Measurements from ENCODE around the gene SGPL1.
"Not testable (repeated sequence)": the region's sequence is repeated elsewhere in the genome, so short reads cannot be mapped to it uniquely, and the experiment has no call there.

The SGPL1 gene

DNA sequence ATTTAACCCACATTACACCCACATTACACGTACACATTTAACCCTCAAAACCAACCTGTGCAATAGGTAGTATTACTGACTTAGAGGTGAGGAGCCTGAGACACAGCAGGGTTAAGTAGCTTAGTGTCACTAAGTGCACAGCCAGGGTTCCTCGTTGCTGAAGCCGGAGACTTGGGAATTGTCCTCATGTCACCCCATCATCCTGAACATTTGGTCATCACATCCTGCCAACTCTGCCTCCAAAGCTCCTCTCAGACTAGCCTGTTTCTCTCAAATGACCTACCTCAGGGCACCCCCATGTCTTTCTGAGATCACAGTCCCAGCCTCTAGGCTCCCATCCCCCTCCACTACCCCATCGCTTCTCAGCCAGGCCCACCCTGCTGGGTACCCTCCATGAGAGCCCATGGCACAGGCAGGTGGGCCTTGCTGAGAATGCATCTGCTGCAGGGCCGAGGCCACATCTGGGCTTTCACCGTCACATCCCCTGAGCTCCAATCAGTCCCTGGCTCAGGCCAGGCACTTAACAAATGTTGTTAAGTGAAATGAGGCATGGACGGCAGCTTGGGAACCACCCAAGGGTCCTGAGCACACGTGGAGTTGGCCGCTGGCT lies 93.7 kb downstream of the SGPL1 start:
- no peak for DNase-seq

DNA sequence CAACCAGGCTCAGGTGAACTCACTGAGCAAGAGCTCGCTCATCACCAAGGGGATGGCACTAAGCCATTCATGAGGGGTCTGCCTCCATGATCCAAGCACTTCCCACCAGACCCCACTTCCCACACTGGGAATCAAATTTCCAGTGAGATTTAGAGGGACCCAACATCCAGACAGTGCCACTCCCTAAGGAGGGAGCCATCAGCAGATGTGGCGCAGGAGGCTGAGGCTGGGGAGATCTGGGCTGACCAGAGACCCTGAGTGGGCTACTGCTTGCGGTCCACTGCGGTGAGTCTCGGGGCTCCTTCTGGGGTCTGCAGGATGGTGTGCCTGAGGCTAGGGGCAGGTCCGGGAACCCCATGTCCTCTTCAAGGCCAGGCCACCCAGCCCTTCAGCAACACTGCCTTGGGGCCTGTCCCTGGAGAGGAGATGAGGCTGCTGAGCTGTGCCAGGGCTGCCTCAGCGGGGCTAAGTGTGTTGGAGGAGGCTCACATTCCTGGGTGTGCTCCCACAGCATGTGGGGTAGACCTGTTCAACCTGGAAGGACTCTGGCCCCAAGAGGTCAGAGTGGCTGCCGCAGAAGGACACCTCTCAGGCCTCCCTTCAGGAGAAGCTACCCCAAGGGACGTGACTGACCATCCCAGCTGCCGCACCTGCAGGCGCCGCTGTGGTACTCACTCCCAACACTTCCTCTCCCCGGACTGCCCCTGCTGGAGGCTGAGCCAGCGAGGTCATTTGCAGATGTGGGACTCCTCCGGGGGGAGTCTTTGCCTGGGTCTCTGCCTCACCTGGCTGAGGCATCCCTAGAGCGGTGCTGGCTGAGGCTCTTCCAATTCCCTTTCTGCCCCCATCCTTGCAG lies 95.0 kb downstream of the SGPL1 start:
- no peak for DNase-seq

DNA sequence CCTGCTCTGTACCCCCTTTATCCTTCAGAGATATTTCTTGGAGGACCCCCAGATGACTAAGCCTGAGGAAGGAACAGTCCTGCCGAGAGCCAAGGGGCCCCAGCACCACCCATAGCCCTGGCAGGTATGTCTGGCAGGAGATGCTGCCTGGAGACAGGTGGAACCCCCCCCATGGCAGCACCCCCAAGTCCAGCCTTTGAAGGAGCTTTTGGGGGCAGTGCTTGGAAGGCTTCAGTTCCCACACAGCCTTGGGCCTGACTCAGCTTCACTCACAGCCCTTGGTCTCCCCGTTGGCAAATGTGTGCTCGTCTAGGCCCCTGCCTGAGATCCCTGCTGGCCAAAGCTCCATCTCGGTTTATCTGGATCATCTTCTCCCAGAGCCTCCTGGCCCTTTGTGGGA lies 95.6 kb downstream of the SGPL1 start:
- no peak for DNase-seq

DNA sequence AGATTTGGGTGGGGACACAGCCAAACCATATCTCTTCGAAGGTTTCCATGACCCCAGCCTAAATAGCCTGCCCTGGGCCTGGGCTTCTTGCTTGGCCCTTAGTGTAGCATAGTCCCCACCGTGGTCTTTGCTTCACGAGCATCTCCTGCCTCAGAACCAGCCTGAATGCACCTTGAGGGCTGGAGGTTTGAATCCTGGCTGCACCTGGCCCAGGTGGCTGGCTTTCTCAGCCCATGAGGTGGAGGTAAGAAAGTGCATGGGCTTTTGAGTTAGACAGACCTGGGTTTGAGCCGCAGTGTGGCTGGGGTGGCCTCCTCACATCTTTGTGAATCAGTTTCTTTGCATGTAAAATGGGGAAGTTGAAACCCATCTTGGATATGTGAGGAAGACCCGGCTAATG lies 96.8 kb downstream of the SGPL1 start:
- DNase-seq, result no peak

DNA sequence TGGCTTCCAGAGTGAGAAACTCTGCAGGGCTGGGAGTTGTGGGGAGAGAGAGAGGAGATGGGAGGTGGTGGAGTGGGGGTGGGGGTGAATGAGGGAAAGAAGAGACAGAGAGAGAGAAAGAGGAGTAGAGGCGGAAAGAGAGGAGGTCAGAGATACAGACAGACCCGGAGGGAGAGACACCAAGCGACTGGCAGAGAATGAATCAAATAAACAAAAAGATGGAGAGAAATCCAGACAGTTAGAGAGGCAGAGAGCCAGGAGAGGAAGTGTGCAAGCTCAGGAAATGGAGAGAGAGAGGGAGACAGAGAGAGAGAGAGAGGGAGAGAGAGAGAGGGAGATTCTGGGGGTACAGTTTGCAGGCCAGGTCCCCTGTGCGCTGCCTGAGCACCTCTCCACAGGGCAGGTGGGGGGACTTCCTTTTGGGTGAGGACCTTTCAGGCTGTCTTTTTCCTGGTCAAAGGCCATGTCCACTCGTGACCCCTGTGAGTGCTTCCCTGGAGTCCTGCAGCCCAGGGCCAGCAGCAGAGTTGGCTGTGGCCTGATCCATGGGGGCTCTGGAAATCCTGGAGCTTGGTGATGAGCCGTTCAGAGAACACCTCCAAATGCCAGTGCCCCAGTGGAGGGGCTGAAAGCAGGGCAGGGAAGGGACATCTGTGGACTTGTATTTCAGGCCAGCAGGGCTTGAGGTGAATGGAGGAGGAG lies 97.6 kb downstream of the SGPL1 start:
- DNase-seq, result no peak

DNA sequence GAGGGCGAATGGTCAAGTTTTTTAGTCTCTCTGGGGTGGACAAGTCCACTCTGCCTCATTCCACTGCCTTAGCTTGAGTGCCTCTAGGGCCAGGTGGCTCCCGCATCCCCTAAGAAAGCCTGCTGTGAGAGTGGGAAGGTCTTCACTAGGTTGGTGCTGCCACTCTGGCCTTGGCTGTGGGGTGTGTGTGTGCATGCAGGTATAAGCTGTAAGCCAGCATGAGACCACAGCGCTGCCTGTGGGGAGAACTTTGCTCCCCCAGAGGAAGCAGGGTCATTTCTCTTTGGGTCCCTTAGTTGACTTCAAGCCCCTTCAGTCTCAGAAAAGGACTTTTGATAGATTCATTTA lies 98.1 kb downstream of the SGPL1 start:
- no peak for DNase-seq

DNA sequence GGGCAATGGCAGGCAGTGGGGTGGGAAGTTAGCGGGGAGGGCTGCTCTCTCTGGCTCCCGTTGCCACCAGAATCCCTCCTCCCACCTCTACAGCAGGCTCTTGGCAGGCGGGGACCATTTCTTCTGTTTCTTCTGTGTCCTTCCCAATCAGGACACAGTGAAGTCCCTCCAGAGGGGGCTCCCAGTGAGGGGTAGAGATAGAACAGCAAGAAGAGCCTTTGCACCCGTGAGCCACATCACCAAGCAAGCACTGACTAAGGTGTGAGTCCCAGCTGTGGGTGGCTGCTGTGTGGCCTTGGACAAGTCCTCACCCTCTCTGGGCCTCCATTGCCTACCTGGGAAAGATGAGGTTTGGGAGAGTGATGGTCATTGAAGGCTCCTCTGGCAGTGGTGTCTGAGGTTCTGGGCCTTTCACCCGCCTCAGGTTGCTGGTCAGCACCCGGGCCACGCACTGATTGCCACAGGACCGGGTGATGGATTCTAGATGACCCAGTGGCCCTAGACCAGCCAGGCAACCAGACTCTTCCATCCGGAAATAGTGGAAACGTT lies 98.6 kb downstream of the SGPL1 start:
- DNase-seq, result no peak

DNA sequence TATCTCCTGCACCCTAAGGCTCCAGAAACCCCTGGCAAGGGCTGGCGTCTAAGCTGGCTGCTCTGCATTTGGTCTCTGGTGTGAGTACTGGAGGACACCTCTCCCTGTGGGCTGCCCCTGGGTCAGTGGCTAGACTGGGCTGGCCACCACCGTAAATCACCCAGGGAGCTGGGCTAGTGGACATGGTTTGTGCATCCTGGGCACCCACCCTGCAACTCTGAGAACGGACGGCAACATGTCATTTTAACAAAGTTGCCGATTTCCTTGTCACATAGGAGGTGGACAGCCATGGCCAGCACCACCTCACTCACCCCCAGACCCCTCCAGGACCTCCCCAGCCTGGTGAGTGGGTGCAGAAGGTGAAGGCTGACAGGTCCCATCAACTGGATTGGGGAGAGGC lies 99.5 kb downstream of the SGPL1 start:
- no peak for DNase-seq

DNA sequence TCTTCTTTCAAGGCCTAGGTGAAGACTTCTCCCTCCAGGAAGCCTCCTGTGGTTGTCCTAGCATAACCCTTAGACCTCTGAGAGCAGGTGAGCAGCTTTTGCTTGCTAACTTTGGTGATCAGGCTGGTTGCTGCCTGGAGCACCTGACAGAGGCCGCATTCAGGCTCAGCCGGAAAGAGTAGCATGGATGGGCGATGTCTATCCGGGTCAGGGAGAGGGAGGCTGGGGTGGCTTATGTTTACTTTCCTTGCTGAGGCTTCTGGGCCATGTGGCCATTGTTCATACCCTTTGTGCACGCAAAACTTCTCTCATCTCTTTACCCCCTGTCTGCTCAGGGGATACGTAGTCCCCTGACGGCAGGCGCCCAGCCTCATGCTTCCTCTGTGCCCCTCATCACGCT lies 100.1 kb downstream of the SGPL1 start:
- DNase-seq, result no peak

DNA sequence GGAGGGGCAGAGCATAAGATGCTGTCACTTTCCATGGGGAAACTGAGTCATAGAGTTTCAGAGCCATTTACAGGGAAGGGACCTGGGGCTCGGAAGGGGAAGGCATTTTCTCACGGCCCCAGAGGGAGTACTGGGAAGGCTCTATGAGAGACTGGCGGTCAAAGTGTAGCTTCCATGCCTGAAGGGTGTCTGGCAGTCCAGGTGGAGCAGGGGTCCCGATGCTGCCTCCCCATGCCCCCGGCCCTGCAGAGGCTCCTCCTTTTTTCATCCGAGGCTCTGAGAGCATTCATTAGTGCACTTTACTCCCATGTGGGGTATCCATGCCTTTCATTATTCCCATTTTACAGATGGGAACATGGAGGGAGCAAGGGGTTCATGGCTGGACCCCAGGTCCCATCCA lies 100.5 kb downstream of the SGPL1 start:
- DNase-seq, result no peak

DNA sequence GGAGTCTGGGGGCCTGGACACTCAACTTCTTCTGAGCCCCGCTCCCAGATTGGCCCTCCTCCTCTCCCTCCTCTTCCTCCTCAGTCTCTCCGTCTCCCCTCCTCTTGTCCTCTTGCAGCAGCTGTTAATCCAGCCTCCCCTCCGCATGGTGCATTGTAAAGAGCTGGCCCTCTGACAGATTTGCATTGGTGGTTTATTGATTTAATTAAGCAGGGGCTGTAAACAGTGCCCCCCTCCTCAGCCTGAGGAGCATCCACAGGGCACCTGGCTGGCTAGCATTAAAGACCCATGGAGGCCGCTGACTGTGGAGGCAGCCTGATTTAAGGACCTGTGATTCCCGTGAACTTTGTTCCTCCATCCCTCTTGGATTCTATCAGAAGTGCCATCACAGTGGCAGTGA lies 101.5 kb downstream of the SGPL1 start:
- no peak for DNase-seq

DNA sequence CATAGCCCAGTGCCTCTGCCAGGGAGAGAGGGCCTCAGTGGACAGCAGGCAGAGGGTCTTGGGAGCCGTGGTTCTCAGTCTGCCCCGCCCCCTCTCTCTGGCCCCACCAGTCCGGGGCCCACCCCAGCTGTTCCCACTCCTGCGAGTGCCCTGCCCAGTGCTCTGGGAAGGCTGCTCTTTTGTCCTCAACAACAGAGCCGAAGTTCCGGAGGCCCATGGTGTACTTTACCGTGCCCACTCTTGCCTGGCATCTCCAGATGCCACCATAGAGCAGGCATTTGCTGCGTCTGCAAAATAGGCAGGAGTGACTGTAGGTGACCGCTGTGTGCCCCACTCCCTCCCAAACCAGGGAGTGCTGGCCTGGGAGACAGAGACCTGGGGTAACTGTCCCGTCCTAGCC lies 101.9 kb downstream of the SGPL1 start:
- DNase-seq, result no peak

DNA sequence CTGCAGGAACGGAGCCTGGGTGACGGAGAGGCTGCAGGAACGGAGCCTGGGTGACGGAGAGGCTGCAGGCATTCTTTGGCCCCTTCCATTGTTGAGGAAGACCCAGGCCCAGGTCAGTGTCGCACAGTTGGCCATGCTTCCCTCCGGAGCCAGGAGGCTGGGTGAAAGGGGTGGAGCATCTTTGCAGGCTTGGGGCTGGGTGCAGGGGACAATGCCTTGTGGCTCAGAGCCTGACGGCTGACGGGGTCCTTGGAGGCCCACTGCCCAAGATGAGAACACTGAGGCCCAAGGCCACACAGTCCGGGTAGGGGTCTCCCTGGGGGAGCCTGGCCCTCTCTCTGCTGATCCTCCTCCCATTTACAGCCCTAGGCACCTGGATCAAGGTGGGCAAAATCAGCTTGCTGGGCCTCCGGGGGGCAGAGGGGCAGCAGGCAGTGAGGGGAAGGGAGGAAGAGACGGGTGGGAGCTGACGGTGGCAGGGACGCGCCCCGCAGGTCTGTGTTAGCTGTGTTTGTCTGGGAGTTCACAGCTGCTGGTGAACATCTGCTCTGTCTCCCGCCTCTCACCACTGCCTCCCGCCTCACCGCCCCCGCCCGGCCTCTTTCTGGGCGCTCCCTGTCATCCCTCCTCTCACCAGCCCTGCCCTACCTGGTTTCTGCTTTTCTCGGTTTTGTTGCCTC lies 103.2 kb downstream of the SGPL1 start:
- no peak for DNase-seq

DNA sequence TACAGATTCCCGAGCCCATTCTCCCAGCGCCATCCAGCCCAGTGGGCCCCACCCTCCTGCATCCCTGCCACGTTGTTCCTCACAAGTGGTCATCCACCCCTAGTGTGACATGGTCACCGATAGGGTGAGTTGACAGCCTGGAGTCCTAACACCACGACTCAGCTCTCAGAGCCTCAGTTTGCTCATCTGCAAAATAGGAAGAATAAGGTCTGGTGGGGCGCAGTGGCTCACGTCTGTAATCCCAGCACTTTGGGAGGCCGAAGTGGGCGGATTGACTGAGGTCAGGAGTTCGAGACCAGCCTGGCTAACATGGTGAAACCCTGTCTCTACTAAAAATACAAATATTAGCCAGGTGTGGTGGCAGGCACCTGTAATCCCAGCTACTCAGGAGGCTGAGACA lies 104.2 kb downstream of the SGPL1 start:
- DNase-seq, result not testable (repeated sequence)

DNA sequence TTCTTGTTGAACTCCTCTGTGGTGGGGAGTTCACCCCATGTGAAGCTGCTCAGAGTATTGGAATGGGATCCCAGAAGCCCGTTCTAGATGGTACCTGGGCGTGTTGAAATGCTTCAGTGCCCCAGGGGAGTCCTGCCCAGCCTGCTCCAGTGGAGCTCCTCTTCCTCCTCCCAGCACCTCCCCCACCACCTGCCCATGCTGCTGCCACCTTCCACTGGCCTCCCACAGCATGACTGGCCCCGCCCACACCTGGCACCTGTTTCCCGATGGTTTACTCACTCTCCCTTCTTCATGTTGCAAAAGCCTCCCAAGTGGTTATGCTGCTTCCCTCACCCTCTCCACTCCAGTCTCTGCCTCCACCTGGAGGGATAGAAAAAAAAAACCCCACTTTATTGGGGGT lies 104.8 kb downstream of the SGPL1 start:
- DNase-seq, result no peak

DNA sequence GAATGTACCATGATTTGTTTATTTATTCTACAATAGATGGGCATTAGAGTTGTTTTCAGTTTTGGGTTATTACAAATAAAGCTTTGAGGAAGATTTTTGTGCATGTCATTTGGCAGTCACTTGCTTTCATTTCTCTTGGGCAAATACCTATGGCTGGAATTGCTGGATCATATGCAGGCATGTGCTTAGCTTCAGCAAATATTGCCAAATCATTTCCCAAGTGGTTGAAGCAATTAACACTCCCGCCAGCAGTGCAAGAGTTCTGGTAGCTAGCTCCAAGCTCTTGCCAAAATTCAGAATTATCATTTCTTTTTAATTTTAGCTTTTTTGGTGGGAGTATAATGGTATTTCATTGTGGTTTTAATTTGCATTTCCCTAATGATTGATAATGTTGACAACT lies 105.5 kb downstream of the SGPL1 start:
- no peak for DNase-seq

DNA sequence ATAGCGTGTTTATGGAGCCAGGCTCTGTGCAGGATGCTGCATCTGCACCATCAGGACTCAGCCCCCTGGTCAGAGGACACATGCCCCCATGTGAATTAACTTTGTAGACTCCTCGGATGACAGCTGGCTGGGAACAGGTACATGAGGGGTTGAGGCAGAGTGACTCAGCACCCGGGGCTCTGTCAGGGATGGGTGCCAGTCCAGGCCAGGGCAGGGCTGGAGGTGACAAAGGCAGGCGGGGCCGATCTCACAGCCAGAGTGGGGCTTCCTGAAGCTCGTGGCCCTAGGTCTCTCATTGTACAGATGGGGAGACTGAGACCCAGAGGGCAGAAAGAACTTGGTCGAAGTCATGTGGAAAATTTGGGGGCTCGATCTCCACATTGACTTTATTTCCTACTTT lies 107.9 kb downstream of the SGPL1 start:
- DNase-seq, result no peak

DNA sequence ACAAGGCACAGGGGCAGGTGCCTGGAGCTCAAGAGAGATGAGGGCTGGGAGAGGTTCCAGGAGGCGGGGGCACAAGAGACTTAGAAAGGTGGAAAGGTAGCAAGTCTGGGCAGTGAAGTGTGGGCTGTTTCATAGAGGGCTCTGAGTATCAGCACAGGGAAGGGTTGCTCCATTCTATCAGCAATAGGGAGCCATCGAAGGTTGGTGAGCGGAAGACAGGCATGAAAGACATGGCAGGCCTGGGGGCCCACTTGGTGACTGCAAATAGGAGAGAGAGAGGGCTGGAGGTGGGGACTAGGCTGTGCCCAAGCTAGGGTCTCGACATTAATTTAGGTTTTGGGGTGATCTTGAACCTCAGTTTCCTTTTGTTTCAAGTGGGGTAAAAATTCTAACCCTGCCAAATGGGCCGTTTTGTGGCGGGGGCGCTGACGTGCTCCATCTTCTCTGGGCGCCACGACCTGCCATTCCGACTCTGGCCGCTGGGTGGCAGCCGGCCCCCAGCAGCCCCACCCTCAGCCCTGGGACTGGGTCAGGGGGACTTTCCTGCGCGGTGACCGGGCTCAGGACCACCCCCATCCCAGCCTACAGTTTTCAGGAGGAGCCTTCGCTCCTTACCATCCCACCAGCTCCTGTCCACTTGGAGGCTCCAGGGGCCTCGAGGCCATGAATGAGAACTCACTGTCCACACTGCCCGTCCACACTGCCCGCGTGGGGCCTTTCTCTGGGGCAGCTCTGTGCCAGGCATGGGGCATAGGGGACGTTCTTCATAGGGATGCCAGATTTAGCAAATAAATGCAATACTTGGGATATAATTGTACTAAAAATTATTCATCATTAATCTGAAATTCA lies 109.9 kb downstream of the SGPL1 start:
- no peak for DNase-seq

DNA sequence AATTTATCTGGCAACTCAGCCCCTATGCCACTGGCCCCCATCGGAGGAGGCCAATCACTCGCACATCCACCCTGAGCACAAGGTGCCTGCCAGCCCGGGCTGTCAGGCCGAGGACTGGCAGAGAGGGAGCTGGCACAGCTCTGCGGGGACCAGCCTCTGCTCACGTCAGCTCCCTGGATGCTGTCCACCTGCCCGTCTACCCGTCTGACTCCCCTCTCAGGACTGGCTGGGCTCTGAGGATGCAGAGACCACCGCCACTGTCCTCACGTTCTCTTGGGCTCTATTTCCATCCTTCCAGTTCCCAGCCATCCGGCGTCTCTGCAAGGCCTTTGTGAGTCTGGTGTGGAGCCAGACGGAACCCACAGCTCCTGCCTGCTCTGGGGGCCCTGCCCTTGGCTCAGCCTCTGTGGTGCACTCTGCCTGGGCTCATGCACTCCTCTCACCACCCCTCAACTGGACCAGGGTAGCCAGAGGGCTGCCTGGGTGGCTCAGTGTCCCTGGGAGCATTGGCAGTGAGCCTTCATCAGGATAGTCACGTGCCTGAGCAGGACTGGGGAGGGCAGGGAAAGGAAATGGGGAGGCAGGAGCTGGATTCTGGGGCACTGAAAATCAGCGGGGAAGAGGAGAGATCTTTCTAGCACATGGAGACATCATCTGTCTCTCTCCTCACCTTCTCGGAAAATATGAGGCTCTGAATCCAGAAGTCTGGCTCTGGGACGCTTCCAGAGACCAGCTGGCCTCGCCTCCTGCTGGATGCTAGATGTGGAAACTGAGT lies 110.7 kb downstream of the SGPL1 start:
- no peak for DNase-seq

DNA sequence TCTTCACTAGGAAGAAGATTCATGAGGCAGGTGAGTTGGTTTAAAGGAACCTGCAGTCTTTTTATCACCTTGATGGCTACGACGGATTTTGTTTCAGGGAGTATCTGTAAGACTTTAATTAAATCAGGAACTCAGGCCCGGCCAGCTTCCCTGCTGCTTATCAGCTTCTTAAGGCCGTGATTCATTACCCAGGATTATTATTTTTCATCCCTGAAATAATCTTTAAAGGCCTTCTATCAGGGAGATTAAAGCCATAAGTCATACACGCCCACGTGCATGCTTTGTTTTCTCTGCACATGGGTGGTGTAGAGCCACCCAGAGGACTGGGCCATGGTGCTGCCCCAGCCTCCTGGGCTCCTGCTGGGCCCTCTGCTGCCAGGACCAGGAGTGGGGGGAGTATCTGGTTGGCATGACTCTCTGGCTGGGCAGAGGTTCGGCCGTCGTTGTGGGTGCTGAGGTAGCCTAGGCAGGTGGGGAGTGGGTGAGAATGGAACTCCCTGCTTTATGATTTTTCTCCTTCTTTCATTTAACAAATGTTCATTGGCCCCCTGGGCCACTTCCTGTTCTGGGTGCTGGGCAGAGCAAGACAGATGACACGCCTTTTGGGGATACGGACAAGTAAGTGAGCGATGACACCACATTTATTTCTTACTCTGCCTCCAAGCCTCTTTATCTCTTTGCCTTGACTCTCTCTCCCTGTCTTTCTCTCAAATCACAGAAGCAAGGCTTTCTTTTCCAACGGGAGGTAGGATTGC lies 111.6 kb downstream of the SGPL1 start:
- DNase-seq, result no peak

DNA sequence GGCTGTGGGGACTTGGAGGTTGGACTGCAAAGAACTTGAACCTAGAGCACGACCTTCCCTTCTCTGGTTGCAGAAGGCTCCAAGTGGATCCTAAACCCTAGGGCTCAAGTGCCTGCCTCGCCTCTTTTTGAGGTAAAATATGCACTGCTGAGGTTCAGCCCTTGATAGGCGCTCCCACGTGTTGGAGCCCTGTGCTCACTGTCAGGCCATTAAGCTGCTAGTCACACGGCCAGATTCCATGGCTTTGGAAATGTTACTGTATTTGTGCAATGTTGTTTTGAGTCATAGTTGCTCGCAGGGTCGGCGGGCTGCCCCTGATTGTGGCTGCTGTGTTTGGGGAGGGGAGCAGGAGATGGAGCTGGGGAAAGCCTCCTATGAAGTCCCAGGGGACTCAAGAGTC lies 112.4 kb downstream of the SGPL1 start:
- DNase-seq, result no peak

Measured in NCI-H524 treated with DMSO at 0.1 percent for 48 hours (cell line).